GM23338 (cell line): ENCODE measurements around the gene PITPNC1. TPM values are rescaled to one million over a fixed set of nuclear protein-coding genes. Genes with fewer than 3 reads are reported as not detected.

ENCODE experiments used
- ATAC-seq: fragments of 200-7000 bp; cut with Tn5 transposase; 3 replicates; pipeline ENCODE4 v1.9.1; 2020
- DNase-seq: peaks from one replicate; pipeline ENCODE4 v3.0.0-alpha.2; 2015; ENCODE audit warnings: low spot score
- H2AFZ ChIP-seq: fragments of 200-600 bp; sonication (generic); 2 replicates; pipeline ENCODE4 v1.8.0; 2016; ENCODE audit warnings: antibody characterized with exemption, mild to moderate bottlenecking, moderate library complexity
- H3F3A ChIP-seq: fragments of 200-600 bp; sonication (generic); replicated peaks from 2 replicates; pipeline ENCODE4 v1.8.0; 2017; ENCODE audit warnings: antibody characterized with exemption, mixed run types, low read depth
- H3K27ac ChIP-seq: fragments of 200-600 bp; sonication (generic); 2 replicates; pipeline ENCODE4 v1.6.1; 2016; ENCODE audit warnings: low read depth
- H3K27me3 ChIP-seq: fragments of 200-600 bp; sonication (generic); 2 replicates; pipeline ENCODE4 v1.8.0; 2016; ENCODE audit warnings: mild to moderate bottlenecking, mixed run types, moderate library complexity; ENCODE audit not compliant: insufficient read depth
- H3K36me3 ChIP-seq: fragments of 200-600 bp; sonication (generic); 2 replicates; pipeline ENCODE4 v1.8.0; 2016; ENCODE audit warnings: mild to moderate bottlenecking; ENCODE audit not compliant: insufficient read depth
- H3K4me1 ChIP-seq: fragments of 200-600 bp; sonication (generic); 2 replicates; pipeline ENCODE4 v1.8.0; 2016; ENCODE audit warnings: mild to moderate bottlenecking, moderate library complexity; ENCODE audit not compliant: insufficient read depth
- H3K4me2 ChIP-seq: fragments of 200-600 bp; sonication (generic); 2 replicates; pipeline ENCODE4 v1.7.1; 2017; ENCODE audit warnings: mixed run types
- H3K4me3 ChIP-seq: fragments of 200-600 bp; sonication (generic); 2 replicates; pipeline ENCODE4 v1.6.1; 2016; ENCODE audit warnings: mixed run types
- H3K79me2 ChIP-seq: fragments of 200-600 bp; sonication (generic); replicated peaks from 2 replicates; pipeline ENCODE4 v1.8.0; 2017; ENCODE audit warnings: mild to moderate bottlenecking; ENCODE audit not compliant: insufficient read depth
- H3K9me2 ChIP-seq: fragments of 200-600 bp; sonication (generic); 2 replicates; pipeline ENCODE4 v1.8.0; 2017; ENCODE audit not compliant: insufficient read depth
- H4K20me1 ChIP-seq: fragments of 200-600 bp; sonication (generic); replicated peaks from 2 replicates; pipeline ENCODE4 v1.8.0; 2017; ENCODE audit warnings: mild to moderate bottlenecking; ENCODE audit not compliant: insufficient read depth
- H3K27ac Mint-ChIP-seq: 2 replicates; pipeline ENCODE4 v1.8.0; 2020; ENCODE audit warnings: inconsistent platforms, mild to moderate bottlenecking, moderate library complexity, mixed read lengths
- H3K27me3 Mint-ChIP-seq: 3 replicates; pipeline ENCODE4 v1.8.0; 2022; ENCODE audit warnings: low read depth, mild to moderate bottlenecking, moderate library complexity, mixed read lengths, inconsistent platforms; ENCODE audit not compliant: insufficient read depth, poor library complexity
- H3K36me3 Mint-ChIP-seq: 3 replicates; pipeline ENCODE4 v1.8.0; 2021; ENCODE audit warnings: low read depth, mild to moderate bottlenecking, inconsistent platforms, moderate library complexity, mixed read lengths
- H3K4me1 Mint-ChIP-seq: 3 replicates; pipeline ENCODE4 v1.8.0; 2020; ENCODE audit warnings: mild to moderate bottlenecking, inconsistent platforms, mixed read lengths
- H3K4me3 Mint-ChIP-seq: 3 replicates; pipeline ENCODE4 v1.8.0; 2021; ENCODE audit warnings: moderate library complexity, mild to moderate bottlenecking, inconsistent platforms, mixed read lengths
- H3K9me3 Mint-ChIP-seq: 3 replicates; pipeline ENCODE4 v1.8.0; 2020; ENCODE audit warnings: moderate library complexity, mild to moderate bottlenecking, inconsistent platforms, mixed read lengths
- CREB1 ChIP-seq: fragments of 250-450 bp; sonication (Bioruptor Pico); IDR thresholded peaks from 2 replicates; pipeline ENCODE4 v1.5.0; 2020; ENCODE audit warnings: low read depth, mild to moderate bottlenecking, moderate library complexity
- CTCF ChIP-seq, 2 experiments: fragments of 200-600 bp in 1 of 2; sonication (generic) in 1 of 2; conservative IDR thresholded peaks; 2 replicates each; pipeline versions ENCODE4 v1.5.1 to v1.6.1; 2016 to 2017; ENCODE audit warnings: antibody characterized with exemption in 2 of 2, low read depth in 2 of 2, mild to moderate bottlenecking in 2 of 2, moderate library complexity in 1 of 2
- ETS1 ChIP-seq: IDR thresholded peaks from 2 replicates; pipeline ENCODE4 v1.6.1; 2016; ENCODE audit warnings: antibody characterized with exemption
- EZH2phosphoT487 ChIP-seq: fragments of 200-600 bp; sonication (generic); IDR thresholded peaks from one replicate; pipeline ENCODE4 v1.8.1; 2018; ENCODE audit warnings: antibody characterized with exemption; ENCODE audit not compliant: unreplicated experiment
- JUNB ChIP-seq: IDR thresholded peaks from one replicate; pipeline ENCODE4 v1.6.1; 2016; ENCODE audit warnings: antibody characterized with exemption; ENCODE audit not compliant: unreplicated experiment
- NANOG ChIP-seq: IDR thresholded peaks from 2 replicates; pipeline ENCODE4 v1.6.1; 2016; ENCODE audit warnings: antibody characterized with exemption, borderline replicate concordance
- POLR2AphosphoS5 ChIP-seq: IDR thresholded peaks from 2 replicates; pipeline ENCODE4 v1.6.1; 2016; ENCODE audit warnings: antibody characterized with exemption, low read depth
- REST ChIP-seq: IDR thresholded peaks from one replicate; pipeline ENCODE4 v1.6.1; 2018; ENCODE audit warnings: antibody characterized with exemption; ENCODE audit not compliant: unreplicated experiment
- STAT1 ChIP-seq: IDR thresholded peaks from one replicate; pipeline ENCODE4 v1.6.1; 2016; ENCODE audit warnings: antibody characterized with exemption; ENCODE audit not compliant: unreplicated experiment
- ZNF114 ChIP-seq: fragments of 250-450 bp; sonication (Bioruptor Pico); IDR thresholded peaks from 2 replicates; pipeline ENCODE4 v1.5.0; 2020; ENCODE audit warnings: mild to moderate bottlenecking, moderate library complexity
- ZNF331 ChIP-seq: fragments of 250-450 bp; sonication (Bioruptor Pico); IDR thresholded peaks from 2 replicates; pipeline ENCODE4 v1.5.0; 2020; ENCODE audit warnings: low read depth, mild to moderate bottlenecking, moderate library complexity
- ZNF462 ChIP-seq: fragments of 250-450 bp; sonication (Bioruptor Pico); IDR thresholded peaks from 2 replicates; pipeline ENCODE4 v1.5.0; 2020; ENCODE audit warnings: mild to moderate bottlenecking, moderate library complexity
- polyA plus RNA-seq: library from polyadenylated mRNA; unstranded; fragments of >200 nt; fragmentation: Nextera tagmentation; extraction: Ambion mirVana; gene quantifications from 2 replicates; pipeline ENCODE4 v1.2.1, GENCODE V29; 2016
- total RNA-seq: library from RNA; depleted of rRNA; stranded (reverse); fragments of >200 nt; shearing (Covaris generic); gene quantifications from 2 replicates; pipeline ENCODE4 v1.2.3, GENCODE V29; 2014

Gene PITPNC1
- total and polyA plus RNA-seq, 2 experiments from 2014 or later = 23.0 to 32.6 TPM

- H3K27me3 ChIP-seq = no peaks in the 10 kb centered on the region
- no peaks in the 10 kb centered on the region for H3K36me3 ChIP-seq
- no peak overlapping the region for H3K4me2 ChIP-seq
- Mint-ChIP-seq H3K4me1 (peaks cover 51% of the 10 kb centered on the region), H3K9me3 (no peaks in the 10 kb centered on the region), H3K4me3 (no peak overlapping the region), H3K36me3 (no peaks in the 10 kb centered on the region), H3K27me3 (peaks cover 10% of the 10 kb centered on the region), H3K27ac (no peak overlapping the region)
- H3F3A ChIP-seq = peaks cover 4% of the 10 kb centered on the region; the same call in 1 of the 2 replicates
- ATAC-seq (no peak), DNase-seq (no peak)
- TF ChIP-seq NANOG (no peak), EZH2phosphoT487 (no peak), REST (no peak), STAT1 (no peak), ZNF331 (CRISPR knock-in tag) (no peak), CTCF (conservative IDR thresholded peaks at IDR 0.05; ENCODE audit: low read depth in 2 of 2) (no peak), ZNF462 (no peak), POLR2AphosphoS5 (no peak), CREB1 (CRISPR knock-in tag) (no peak), JUNB (no peak), ZNF114 (CRISPR knock-in tag) (no peak), ETS1 (no peak)
- H2AFZ ChIP-seq = no peak overlapping the region
- no peaks in the 10 kb centered on the region for H3K9me2 ChIP-seq
- H3K4me1 ChIP-seq = peaks cover 50% of the 10 kb centered on the region
- H3K4me3 ChIP-seq = no peak overlapping the region
- H4K20me1 ChIP-seq = 0 out of 2 replicates have a peak, but pooled peaks cover 5% of the 10 kb centered on the region
- peaks cover 78% of the 10 kb centered on the region for H3K79me2 ChIP-seq
- no peak overlapping the region for H3K27ac ChIP-seq
Measured at GRCh38 chr17:67526700-67527099, 149.6 kb downstream of the PITPNC1 start.
